CD4-positive, alpha-beta T cell treated with Interleukin-12 subunit alpha and Interleukin-12 subunit beta, for 1 hour (primary cell): ENCODE data around the gene KMT5B.

ENCODE experiments used
- DNase-seq: peaks from one replicate; pipeline ENCODE4 v3.0.0-alpha.2; 2020

Gene KMT5B

GRCh38 chr11:68215524-68216170, 2.6 kb upstream of the KMT5B start:
- DNase-seq = no peak

- no peak for DNase-seq
These were observed 2.0 kb upstream of the KMT5B start for GRCh38 chr11:68215087-68215445.

- DNase-seq = no peak
These were observed 1.3 kb upstream of the KMT5B start for GRCh38 chr11:68214173-68215086.

GRCh38 chr11:68213555-68214172, 568 bp upstream of the KMT5B start:
- DNase-seq = peak; percentile 87

GRCh38 chr11:68212421-68213134, 518 bp downstream of the KMT5B start:
- DNase-seq = peak; percentile 71

GRCh38 chr11:68211546-68211945, 1.6 kb downstream of the KMT5B start:
- no peak for DNase-seq

GRCh38 chr11:68206211-68206610, 6.9 kb downstream of the KMT5B start:
- DNase-seq = peak; percentile 66

GRCh38 chr11:68204402-68204801, 8.7 kb downstream of the KMT5B start:
- DNase-seq = no peak

- no peak for DNase-seq
These were observed 10.9 kb downstream of the KMT5B start for GRCh38 chr11:68202165-68202564.

GRCh38 chr11:68201492-68201891, 11.6 kb downstream of the KMT5B start:
- DNase-seq = no peak

GRCh38 chr11:68200639-68201038, 12.5 kb downstream of the KMT5B start:
- DNase-seq = no peak

- no peak for DNase-seq
These were observed 13.7 kb downstream of the KMT5B start for GRCh38 chr11:68199295-68199987.

GRCh38 chr11:68196219-68196618, 16.9 kb downstream of the KMT5B start:
- DNase-seq = no peak

GRCh38 chr11:68194675-68195294, 18.3 kb downstream of the KMT5B start:
- DNase-seq = no peak

GRCh38 chr11:68193018-68193417, 20.1 kb downstream of the KMT5B start:
- DNase-seq = no peak

- no peak for DNase-seq
These were observed 21.2 kb downstream of the KMT5B start for GRCh38 chr11:68191661-68192579.

- no peak for DNase-seq
These were observed 23.2 kb downstream of the KMT5B start for GRCh38 chr11:68189888-68190287.

GRCh38 chr11:68189082-68189481, 24.0 kb downstream of the KMT5B start:
- no peak for DNase-seq

GRCh38 chr11:68186061-68186460, 27.0 kb downstream of the KMT5B start:
- DNase-seq = no peak

- DNase-seq = no peak
These were observed 31.2 kb downstream of the KMT5B start for GRCh38 chr11:68181719-68182451.
